ENCODE measurements around the gene TAF1C. TPM values are rescaled to one million over a fixed set of nuclear protein-coding genes. Genes with fewer than 3 reads are reported as not detected.

The TAF1C gene
- total and polyA plus RNA-seq, 9 of the 15 experiments (the other 6 are each of a cell fraction or from before 2014, with no cell fraction given) = 1.5 to 74.8 (median 21.0) TPM

- TF ChIP-seq CHAMP1 (IDR thresholded peaks at IDR 0.05) = no peak
- peak; percentile 73 for TF ChIP-seq SMARCA4 (IDR thresholded peaks at IDR 0.05)
- no peak for TF ChIP-seq SIX5 (IDR thresholded peaks at IDR 0.05; ENCODE audit: borderline replicate concordance in 1 of 2, insufficient read depth in 1 of 2, low read depth in 1 of 2, low read length in 2 of 2)
- TF ChIP-seq KDM4B (IDR thresholded peaks at IDR 0.05; ENCODE audit: borderline replicate concordance in 2 of 2, low read depth in 1 of 2) = 0 out of 4 replicates have a peak, but pooled peaks of 1 of the 2 experiments have one; percentile 39
- TF ChIP-seq CCNT2 (IDR thresholded peaks at IDR 0.05; ENCODE audit: borderline replicate concordance, extremely low read depth, insufficient read length, low read depth, low read length) = no peak
- peak; percentile 77 for TF ChIP-seq RBBP5 (IDR thresholded peaks at IDR 0.05; ENCODE audit: borderline replicate concordance, insufficient read depth, low read length, poor library complexity, severe bottlenecking)
- TF ChIP-seq NR3C1 (CRISPR knock-in tag; IDR thresholded peaks at IDR 0.05) = no peak
- TF ChIP-seq ZFX (CRISPR knock-in tag; IDR thresholded peaks at IDR 0.05) = no peak
- TF ChIP-seq PTBP1 (IDR thresholded peaks at IDR 0.05; ENCODE audit: low read depth, low read length) = no peak
- no peak for TF ChIP-seq BCLAF1 (IDR thresholded peaks at IDR 0.05; ENCODE audit: borderline replicate concordance in 1 of 2, control insufficient read depth in 1 of 2, low read depth in 2 of 2, low read length in 1 of 2)
- no peak for TF ChIP-seq SRSF3 (IDR thresholded peaks at IDR 0.05; ENCODE audit: insufficient read depth, low read length)
- TF ChIP-seq TAF1 (IDR thresholded peaks at IDR 0.05; ENCODE audit: control insufficient read depth, extremely low read depth, insufficient read depth, low read length, severe bottlenecking) = peak; percentile 45
- no peak for TF ChIP-seq RBM39 (optimal IDR thresholded peaks at IDR 0.05; ENCODE audit: low read depth, low read length)
- 0 out of 4 replicates have a peak, but pooled peaks of 1 of the 2 experiments have one; percentile 5 for TF ChIP-seq UBTF (IDR thresholded peaks at IDR 0.05; ENCODE audit: borderline replicate concordance in 1 of 2, low read depth in 2 of 2, low read length in 2 of 2)
- peak; percentile 80 for TF ChIP-seq ZNF316 (IDR thresholded peaks at IDR 0.05)
- TF ChIP-seq ARID1B (IDR thresholded peaks at IDR 0.05) = peak; percentile 70
- TF ChIP-seq MECOM (CRISPR knock-in tag; IDR thresholded peaks at IDR 0.05) = no peak
Measured at GRCh38 chr16:84138824-84139627, 47.8 kb downstream of the TAF1C start (continued).
